Endothelial cell of umbilical vein (primary cell): ENCODE measurements around the gene GPBAR1.

Source experiments
- EZH2 ChIP-seq: IDR thresholded peaks from 2 replicates; pipeline ENCODE4 v1.6.1; 2012; ENCODE audit warnings: borderline replicate concordance, low read depth, mild to moderate bottlenecking, moderate library complexity, low read length, inconsistent platforms; ENCODE audit not compliant: severe bottlenecking
- FOS ChIP-seq: IDR thresholded peaks from 2 replicates; pipeline ENCODE4 v1.6.1; 2011; ENCODE audit warnings: mild to moderate bottlenecking, low read length, moderate library complexity, borderline replicate concordance; ENCODE audit not compliant: insufficient read depth
- GATA2 ChIP-seq: IDR thresholded peaks from 2 replicates; pipeline ENCODE4 v1.7.0; 2011; ENCODE audit warnings: low read depth, mild to moderate bottlenecking, moderate library complexity, mixed read lengths, low read length; ENCODE audit not compliant: insufficient read length, insufficient read depth
- JUN ChIP-seq: IDR thresholded peaks from 2 replicates; pipeline ENCODE4 v1.6.1; 2011; ENCODE audit warnings: borderline replicate concordance, low read depth; ENCODE audit not compliant: insufficient read length, insufficient read depth
- MAX ChIP-seq: IDR thresholded peaks from 2 replicates; pipeline ENCODE4 v1.6.1; 2011; ENCODE audit not compliant: insufficient read depth, insufficient read length
- MYC ChIP-seq: IDR thresholded peaks from one replicate; pipeline ENCODE4 v1.6.1; 2011; ENCODE audit warnings: mild to moderate bottlenecking, low read depth, low read length
- POLR2A ChIP-seq: IDR thresholded peaks from 2 replicates; pipeline ENCODE4 v1.6.1; 2012; ENCODE audit warnings: low read depth, mild to moderate bottlenecking, control low read depth, low read length
- POLR2AphosphoS5 ChIP-seq: IDR thresholded peaks from 2 replicates; pipeline ENCODE4 v1.6.1; 2012; ENCODE audit warnings: low read depth, mild to moderate bottlenecking, control low read depth, low read length, moderate library complexity; ENCODE audit not compliant: insufficient read depth
- TF ChIP-seq, protein P1 (sequence below), 2 donors: IDR thresholded peaks; 1 replicate in 1 of 2; 2 replicates in 1 of 2; pipeline ENCODE4 v1.5.1; 2011; ENCODE audit warnings: low read length in 2 of 2, mild to moderate bottlenecking in 2 of 2, moderate library complexity in 2 of 2, control low read depth in 1 of 2, inconsistent platforms in 1 of 2, low read depth in 1 of 2; ENCODE audit not compliant: insufficient read depth in 1 of 2; ENCODE audit errors: extremely low read depth in 1 of 2

DNA sequence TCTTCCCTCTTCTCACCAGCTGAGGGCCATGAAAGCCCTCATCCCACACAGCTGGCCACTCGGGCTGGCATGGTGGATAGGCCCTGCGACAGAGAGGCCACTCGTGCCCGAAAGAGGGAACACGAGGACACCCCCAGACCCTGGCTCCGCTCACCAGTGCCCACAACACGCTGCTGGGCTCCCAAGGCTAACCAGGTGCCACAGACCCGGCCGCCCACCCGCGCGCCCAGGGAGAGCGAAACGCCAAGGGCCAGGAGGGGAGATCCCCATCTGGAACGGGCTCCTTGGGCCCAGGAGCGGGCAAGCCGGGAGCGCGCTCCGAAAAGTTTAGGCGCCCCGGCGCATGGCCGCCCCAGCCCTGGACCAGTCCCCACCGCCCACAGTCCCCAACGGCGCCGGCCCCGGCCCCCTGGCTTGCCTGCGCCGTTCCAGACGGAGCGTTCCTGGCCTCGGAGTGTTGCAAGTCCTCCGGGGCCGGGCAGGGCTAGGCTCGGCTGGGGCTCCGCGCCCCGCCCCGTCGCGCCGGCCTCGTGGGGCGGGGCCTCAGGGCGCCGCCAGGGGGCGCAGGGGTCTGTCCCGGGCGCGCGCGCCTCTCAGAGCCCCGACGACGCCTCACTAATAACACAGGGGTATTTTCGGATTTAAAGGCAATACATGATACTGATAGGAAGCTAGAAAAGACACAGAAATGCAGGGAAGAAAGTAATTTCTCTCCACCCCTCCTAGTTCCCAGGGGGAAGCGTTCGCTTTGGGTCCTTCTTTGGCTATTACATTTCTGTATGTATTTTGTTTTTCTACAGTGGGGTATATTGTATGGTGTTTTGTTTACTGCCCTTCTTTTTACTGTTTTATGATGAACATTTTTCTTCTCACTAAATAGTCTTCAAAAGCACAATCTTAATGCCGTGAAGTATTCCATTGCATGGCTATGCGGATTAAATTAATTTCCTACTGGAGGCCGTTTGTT is 31.5 kb downstream of the GPBAR1 start, which contains the start of gene TMBIM1:
- TF ChIP-seq, protein P1, sequence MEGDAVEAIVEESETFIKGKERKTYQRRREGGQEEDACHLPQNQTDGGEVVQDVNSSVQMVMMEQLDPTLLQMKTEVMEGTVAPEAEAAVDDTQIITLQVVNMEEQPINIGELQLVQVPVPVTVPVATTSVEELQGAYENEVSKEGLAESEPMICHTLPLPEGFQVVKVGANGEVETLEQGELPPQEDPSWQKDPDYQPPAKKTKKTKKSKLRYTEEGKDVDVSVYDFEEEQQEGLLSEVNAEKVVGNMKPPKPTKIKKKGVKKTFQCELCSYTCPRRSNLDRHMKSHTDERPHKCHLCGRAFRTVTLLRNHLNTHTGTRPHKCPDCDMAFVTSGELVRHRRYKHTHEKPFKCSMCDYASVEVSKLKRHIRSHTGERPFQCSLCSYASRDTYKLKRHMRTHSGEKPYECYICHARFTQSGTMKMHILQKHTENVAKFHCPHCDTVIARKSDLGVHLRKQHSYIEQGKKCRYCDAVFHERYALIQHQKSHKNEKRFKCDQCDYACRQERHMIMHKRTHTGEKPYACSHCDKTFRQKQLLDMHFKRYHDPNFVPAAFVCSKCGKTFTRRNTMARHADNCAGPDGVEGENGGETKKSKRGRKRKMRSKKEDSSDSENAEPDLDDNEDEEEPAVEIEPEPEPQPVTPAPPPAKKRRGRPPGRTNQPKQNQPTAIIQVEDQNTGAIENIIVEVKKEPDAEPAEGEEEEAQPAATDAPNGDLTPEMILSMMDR (IDR thresholded peaks at IDR 0.05; ENCODE audit: extremely low read depth in 1 of 2, insufficient read depth in 1 of 2, low read depth in 1 of 2, low read length in 2 of 2), result peak; percentile 61 to 97
- TF ChIP-seq MYC, result no peak
- TF ChIP-seq POLR2A, result peak; percentile 68
- peak; percentile 85 for TF ChIP-seq POLR2AphosphoS5
- no peak for TF ChIP-seq FOS
- TF ChIP-seq EZH2, result no peak
- no peak for TF ChIP-seq MAX
- TF ChIP-seq JUN, result no peak
- TF ChIP-seq GATA2, result no peak
